ENCODE measurements around the gene PRR19. TPM values are rescaled to one million over a fixed set of nuclear protein-coding genes. Genes with fewer than 3 reads are reported as not detected.

Gene PRR19
- total RNA-seq, 1 experiment from 2014 or later = 3.6 TPM

DNA sequence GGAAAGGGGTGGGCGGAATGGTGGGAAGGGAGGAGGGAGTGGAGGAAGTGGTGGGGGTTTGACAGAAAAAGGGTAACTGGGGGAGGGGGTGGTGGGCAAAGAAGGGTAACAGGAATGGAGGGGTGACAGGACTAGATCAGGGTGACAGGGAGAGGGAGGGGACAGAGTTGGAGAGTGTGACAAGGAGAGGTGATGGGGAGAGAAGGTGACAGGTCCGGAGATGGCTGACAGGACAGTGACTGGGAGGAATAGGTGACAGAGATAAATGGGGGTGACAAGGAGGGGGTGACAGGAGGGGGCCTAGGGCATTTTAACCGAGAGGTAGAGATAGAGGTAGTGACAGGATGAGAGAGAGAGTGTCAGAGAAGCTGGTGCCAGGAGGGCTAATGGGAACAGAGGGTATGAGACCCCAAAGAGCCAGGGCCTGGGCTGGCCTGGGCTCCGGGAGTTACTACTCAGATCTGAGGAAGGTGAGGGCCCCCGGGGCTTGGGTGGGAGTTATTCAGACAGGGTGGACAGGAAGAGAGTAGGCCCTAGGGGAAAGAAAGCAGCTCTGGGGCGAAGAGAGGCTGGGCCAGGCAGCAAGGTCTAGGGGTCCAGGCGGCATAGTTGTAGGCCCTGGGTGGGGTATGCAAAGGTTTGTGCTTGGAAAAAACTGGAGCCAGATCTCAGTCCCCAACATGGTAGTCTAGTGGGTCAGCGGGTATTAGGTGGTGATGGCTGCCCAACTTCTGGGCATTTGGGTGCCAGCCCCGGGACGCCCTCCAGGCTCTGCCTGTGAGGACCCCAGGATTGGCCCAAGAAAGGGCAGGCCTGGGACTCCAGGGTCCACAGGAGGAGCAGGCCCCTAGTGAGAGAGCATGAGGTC is 32.2 kb upstream of the PRR19 start:
- no TSS peak for BruUV-seq (replicated peaks)
- no peaks in the 10 kb centered on the region for H3K9me3 ChIP-seq (ENCODE audit: low read depth, low read length, poor library complexity, severe bottlenecking)
- intact Hi-C loops (cut with micrococcal nuclease; ENCODE audit: unreplicated experiment) = loop anchor here (2.0 kb wide), 1 partner anchor 15 kb away; the partner anchor contains the start of gene ERF
- H3K4me3 ChIP-seq (ENCODE audit: low read depth, low read length, poor library complexity, severe bottlenecking) = peak overlapping the region; percentile 62
- ChIA-PET CTCF (interaction anchor here (1.6 kb wide), 1 partner anchor 10 kb away, joined by 12 read pairs; no protein-coding TSS in a partner anchor), POLR2A (ENCODE audit: low non-redundant PET) (no interaction called here)
- peaks cover 8% of the 10 kb centered on the region for H3K36me3 ChIP-seq (ENCODE audit: insufficient read depth, low read length, poor library complexity, severe bottlenecking)
- no peaks in the 10 kb centered on the region for H3K27me3 ChIP-seq (replicated peaks; ENCODE audit: insufficient read depth, low read depth, low read length, poor library complexity)
- peak overlapping the region; percentile 99 for H3K27ac ChIP-seq (ENCODE audit: low read depth, low read length, poor library complexity, severe bottlenecking)
- peaks cover 18% of the 10 kb centered on the region for H3K4me1 ChIP-seq (ENCODE audit: insufficient read depth, low read length, poor library complexity, severe bottlenecking)
- TF ChIP-seq, protein P1, sequence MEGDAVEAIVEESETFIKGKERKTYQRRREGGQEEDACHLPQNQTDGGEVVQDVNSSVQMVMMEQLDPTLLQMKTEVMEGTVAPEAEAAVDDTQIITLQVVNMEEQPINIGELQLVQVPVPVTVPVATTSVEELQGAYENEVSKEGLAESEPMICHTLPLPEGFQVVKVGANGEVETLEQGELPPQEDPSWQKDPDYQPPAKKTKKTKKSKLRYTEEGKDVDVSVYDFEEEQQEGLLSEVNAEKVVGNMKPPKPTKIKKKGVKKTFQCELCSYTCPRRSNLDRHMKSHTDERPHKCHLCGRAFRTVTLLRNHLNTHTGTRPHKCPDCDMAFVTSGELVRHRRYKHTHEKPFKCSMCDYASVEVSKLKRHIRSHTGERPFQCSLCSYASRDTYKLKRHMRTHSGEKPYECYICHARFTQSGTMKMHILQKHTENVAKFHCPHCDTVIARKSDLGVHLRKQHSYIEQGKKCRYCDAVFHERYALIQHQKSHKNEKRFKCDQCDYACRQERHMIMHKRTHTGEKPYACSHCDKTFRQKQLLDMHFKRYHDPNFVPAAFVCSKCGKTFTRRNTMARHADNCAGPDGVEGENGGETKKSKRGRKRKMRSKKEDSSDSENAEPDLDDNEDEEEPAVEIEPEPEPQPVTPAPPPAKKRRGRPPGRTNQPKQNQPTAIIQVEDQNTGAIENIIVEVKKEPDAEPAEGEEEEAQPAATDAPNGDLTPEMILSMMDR (conservative IDR thresholded peaks at IDR 0.05; ENCODE audit: low read depth, low read length) = no peak
- no peak for TF ChIP-seq EZH2 (IDR thresholded peaks at IDR 0.05; ENCODE audit: borderline replicate concordance, low read depth, low read length, poor library complexity, severe bottlenecking)
- no peak for DNase-seq (ENCODE audit: low spot score)

DNA sequence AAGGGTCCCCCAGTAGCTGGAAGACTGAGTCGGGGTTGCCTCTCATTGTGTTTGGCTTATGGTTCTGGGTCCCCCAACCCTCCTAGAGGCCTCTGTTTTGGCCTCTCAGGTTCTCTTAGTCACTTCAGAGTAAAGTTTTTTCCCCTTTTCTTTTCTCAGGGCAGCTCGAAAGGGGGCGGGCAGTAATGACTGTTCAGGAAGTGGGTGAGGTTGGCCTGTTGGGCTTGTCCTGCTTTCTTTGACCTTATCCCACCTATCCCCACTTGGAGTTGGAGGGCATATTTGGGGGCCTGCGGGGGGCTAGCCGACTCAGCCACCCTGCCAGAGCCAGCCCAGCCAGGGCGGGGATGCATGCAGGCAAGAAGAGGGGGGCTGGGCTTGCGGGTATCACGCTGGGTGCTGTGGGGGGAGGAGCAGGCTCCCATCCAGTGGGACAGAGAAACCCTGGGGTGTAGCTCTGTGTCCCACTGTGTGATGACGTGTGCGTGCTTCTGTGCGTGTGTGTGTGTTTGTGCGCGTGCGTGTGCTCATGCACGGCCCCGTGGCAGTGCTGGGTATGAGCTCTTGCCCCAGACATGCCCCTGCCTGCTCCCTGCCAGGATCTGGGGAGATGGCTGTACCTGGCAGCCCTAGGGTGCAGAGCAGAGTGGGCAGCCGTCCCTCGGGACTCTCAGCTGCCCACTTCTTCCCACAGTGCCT is 31.4 kb upstream of the PRR19 start:
- intact Hi-C loops (cut with micrococcal nuclease; ENCODE audit: unreplicated experiment) = no loop called here
- ChIA-PET POLR2A (ENCODE audit: low non-redundant PET) (interaction anchor here (0.6 kb wide), 1 partner anchor 10 kb away, joined by 6 read pairs; no protein-coding TSS in a partner anchor), CTCF (interaction anchor here (1.6 kb wide), 1 partner anchor 9 kb away, joined by 12 read pairs; no protein-coding TSS in a partner anchor)
- Histone ChIP-seq H3K27ac (ENCODE audit: low read depth, low read length, poor library complexity, severe bottlenecking) (peak overlapping the region; percentile 99), H3K36me3 (ENCODE audit: insufficient read depth, low read length, poor library complexity, severe bottlenecking) (peaks cover 8% of the 10 kb centered on the region), H3K4me1 (ENCODE audit: insufficient read depth, low read length, poor library complexity, severe bottlenecking) (peaks cover 18% of the 10 kb centered on the region), H3K4me3 (ENCODE audit: low read depth, low read length, poor library complexity, severe bottlenecking) (peak overlapping the region; percentile 62), H3K9me3 (ENCODE audit: low read depth, low read length, poor library complexity, severe bottlenecking) (no peaks in the 10 kb centered on the region), H3K27me3 (replicated peaks; ENCODE audit: insufficient read depth, low read depth, low read length, poor library complexity) (no peaks in the 10 kb centered on the region)
- TF ChIP-seq, protein P1 (conservative IDR thresholded peaks at IDR 0.05; ENCODE audit: low read depth, low read length) = no peak
- no peak for TF ChIP-seq EZH2 (IDR thresholded peaks at IDR 0.05; ENCODE audit: borderline replicate concordance, low read depth, low read length, poor library complexity, severe bottlenecking)
- peak; percentile 72 for DNase-seq (ENCODE audit: low spot score)
- BruUV-seq (replicated peaks) = no TSS peak

DNA sequence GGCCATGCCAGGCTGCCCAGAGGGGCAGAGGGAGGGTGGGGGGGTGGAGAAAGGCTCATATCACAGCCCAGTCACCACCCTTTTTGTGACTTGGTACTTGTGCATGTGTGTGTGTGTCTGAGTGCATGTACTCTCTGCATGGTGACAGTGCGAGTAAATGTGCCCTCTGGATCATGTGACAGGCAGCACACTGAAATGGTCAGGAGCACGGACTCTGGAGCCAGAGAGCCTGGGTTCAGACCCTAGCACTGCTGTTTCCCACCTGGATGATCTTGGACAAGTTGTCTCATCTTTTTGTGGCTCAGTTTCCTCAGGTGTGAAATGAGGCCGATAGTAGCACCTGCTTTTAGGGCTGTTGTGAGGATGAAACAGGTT is 30.9 kb upstream of the PRR19 start:
- CTCF ChIA-PET = interaction anchor here (1.6 kb wide), 1 partner anchor 9 kb away, joined by 12 read pairs; no protein-coding TSS in a partner anchor
- intact Hi-C loops (cut with micrococcal nuclease; ENCODE audit: unreplicated experiment) = no loop called here
- Histone ChIP-seq H3K27me3 (replicated peaks; ENCODE audit: insufficient read depth, low read depth, low read length, poor library complexity) (no peaks in the 10 kb centered on the region), H3K9me3 (ENCODE audit: low read depth, low read length, poor library complexity, severe bottlenecking) (no peaks in the 10 kb centered on the region), H3K27ac (ENCODE audit: low read depth, low read length, poor library complexity, severe bottlenecking) (peak overlapping the region; percentile 99), H3K36me3 (ENCODE audit: insufficient read depth, low read length, poor library complexity, severe bottlenecking) (peaks cover 8% of the 10 kb centered on the region), H3K4me3 (ENCODE audit: low read depth, low read length, poor library complexity, severe bottlenecking) (no peak overlapping the region), H3K4me1 (ENCODE audit: insufficient read depth, low read length, poor library complexity, severe bottlenecking) (peaks cover 18% of the 10 kb centered on the region)
- POLR2A ChIA-PET (ENCODE audit: low non-redundant PET) = no interaction called here
- TF ChIP-seq, protein P1 (conservative IDR thresholded peaks at IDR 0.05; ENCODE audit: low read depth, low read length) = no peak
- TF ChIP-seq EZH2 (IDR thresholded peaks at IDR 0.05; ENCODE audit: borderline replicate concordance, low read depth, low read length, poor library complexity, severe bottlenecking) = no peak
- DNase-seq (ENCODE audit: low spot score) = no peak
- BruUV-seq (replicated peaks) = no TSS peak
